ENCODE data around the gene CAPN6.

DNA sequence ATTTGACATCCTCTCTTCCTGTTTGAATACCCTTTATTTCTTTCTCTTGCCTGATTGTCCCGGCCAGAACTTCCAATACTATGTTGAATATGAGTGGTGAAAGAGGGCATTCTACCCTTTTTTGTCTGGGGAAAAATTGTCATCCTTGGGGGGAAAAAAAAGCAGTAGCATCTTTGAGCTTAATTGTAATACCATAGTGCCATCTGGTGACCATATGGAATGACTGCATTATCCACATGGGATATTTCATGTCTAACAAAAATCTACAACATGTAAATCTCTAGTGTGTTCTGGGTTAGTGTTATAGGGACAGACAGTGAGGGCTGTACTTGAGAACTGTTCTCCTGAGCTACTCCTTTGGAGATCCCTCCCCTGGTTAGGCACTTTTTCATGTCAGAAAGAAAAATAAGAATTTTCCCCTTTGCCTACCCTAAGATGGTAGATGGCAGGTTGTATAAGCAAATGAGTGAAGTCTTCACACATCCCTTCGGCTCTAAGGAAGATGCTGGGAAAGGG, 26.0 kb downstream of the CAPN6 start:
- no peak for TF ChIP-seq EP300 (IDR thresholded peaks at IDR 0.05)
- TF ChIP-seq, protein P1, sequence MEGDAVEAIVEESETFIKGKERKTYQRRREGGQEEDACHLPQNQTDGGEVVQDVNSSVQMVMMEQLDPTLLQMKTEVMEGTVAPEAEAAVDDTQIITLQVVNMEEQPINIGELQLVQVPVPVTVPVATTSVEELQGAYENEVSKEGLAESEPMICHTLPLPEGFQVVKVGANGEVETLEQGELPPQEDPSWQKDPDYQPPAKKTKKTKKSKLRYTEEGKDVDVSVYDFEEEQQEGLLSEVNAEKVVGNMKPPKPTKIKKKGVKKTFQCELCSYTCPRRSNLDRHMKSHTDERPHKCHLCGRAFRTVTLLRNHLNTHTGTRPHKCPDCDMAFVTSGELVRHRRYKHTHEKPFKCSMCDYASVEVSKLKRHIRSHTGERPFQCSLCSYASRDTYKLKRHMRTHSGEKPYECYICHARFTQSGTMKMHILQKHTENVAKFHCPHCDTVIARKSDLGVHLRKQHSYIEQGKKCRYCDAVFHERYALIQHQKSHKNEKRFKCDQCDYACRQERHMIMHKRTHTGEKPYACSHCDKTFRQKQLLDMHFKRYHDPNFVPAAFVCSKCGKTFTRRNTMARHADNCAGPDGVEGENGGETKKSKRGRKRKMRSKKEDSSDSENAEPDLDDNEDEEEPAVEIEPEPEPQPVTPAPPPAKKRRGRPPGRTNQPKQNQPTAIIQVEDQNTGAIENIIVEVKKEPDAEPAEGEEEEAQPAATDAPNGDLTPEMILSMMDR (IDR thresholded peaks at IDR 0.05): peak in 4 of 7 experiments; percentile 15 to 46 (median 41)
- no peak for TF ChIP-seq POLR2AphosphoS5 (IDR thresholded peaks at IDR 0.05)
- TF ChIP-seq POLR2A (IDR thresholded peaks at IDR 0.05): no peak
